K562 (cell line): ENCODE results near the gene ZFYVE28. TPM values are rescaled to one million over a fixed set of nuclear protein-coding genes. Genes with fewer than 3 reads are reported as not detected.

Source experiments
- E2F8 ChIP-seq: fragments of 450-650 bp; IDR thresholded peaks from 2 replicates; pipeline ENCODE4 v1.7.1; 2018; ENCODE audit warnings: mild to moderate bottlenecking, low read depth; ENCODE audit not compliant: partially characterized antibody
- ETV5 ChIP-seq: sonication (generic); formaldehyde crosslinking; IDR thresholded peaks from 2 replicates; pipeline ENCODE4 v1.4.0; 2020; ENCODE audit warnings: low read depth, mild to moderate bottlenecking, missing genetic modification reagents
- GATAD2B ChIP-seq: fragments of 450-650 bp; IDR thresholded peaks from 2 replicates; pipeline ENCODE4 v1.6.1; 2017; ENCODE audit warnings: mild to moderate bottlenecking, borderline replicate concordance
- HCFC1 ChIP-seq: IDR thresholded peaks from 2 replicates; pipeline ENCODE4 v1.6.1; 2012; ENCODE audit warnings: low read depth, low read length, improper control_type of control experiment
- SP2 ChIP-seq: IDR thresholded peaks from 2 replicates; pipeline ENCODE4 v1.6.1; 2011; ENCODE audit warnings: mild to moderate bottlenecking, low read depth, low read length, moderate library complexity; ENCODE audit not compliant: poor library complexity, severe bottlenecking; ENCODE audit errors: extremely low read depth
- TEAD4 ChIP-seq, 2 experiments: sonication (generic) in 1 of 2; formaldehyde crosslinking in 1 of 2; IDR thresholded peaks; 2 replicates each; pipeline versions ENCODE4 v1.6.1 to v1.8.0; 2012 to 2022; ENCODE audit warnings: borderline replicate concordance in 1 of 2, inconsistent platforms in 1 of 2, low read length in 1 of 2, mild to moderate bottlenecking in 1 of 2, missing genetic modification reagents in 1 of 2
- ZNF184 ChIP-seq: sonication (generic); formaldehyde crosslinking; IDR thresholded peaks from 2 replicates; pipeline ENCODE4 v1.5.0; 2020; ENCODE audit warnings: missing genetic modification reagents
- ZNF24 ChIP-seq: fragments of 450-650 bp; IDR thresholded peaks from 2 replicates; pipeline ENCODE4 v1.6.1; 2016
- ZNF76 ChIP-seq: fragments of 250-450 bp; sonication (Bioruptor Pico); IDR thresholded peaks from 2 replicates; pipeline ENCODE4 v1.4.0; 2020; ENCODE audit warnings: mild to moderate bottlenecking, moderate library complexity, borderline replicate concordance
- polyA plus RNA-seq, 8 experiments: library from polyadenylated mRNA; depleted of rRNA in 4 of 8; stranded (reverse) in 5 of 8; unstranded in 3 of 8; fragments of >200 nt; fragmentation: Nextera tagmentation in 2 of 8; fragmentation: Illumina TruSeq in 1 of 8; extraction: Ambion mirVana in 2 of 8; extraction: Trizol in 1 of 8; gene quantifications; 2 replicates each; pipeline versions ENCODE4 v1.2.1 to v1.2.3, GENCODE V29; 2011 to 2014; ENCODE audit warnings: inconsistent platforms in 1 of 8, missing spikeins in 1 of 8
- total RNA-seq, 7 experiments: library from RNA; depleted of rRNA in 6 of 7; stranded (reverse); fragments of >200 nt in 6 of 7; fragmentation: Illumina TruSeq in 2 of 7; extraction: Trizol in 2 of 7; gene quantifications; 2 replicates each; pipeline versions ENCODE4 v1.2.1 to v1.2.3, GENCODE V29; 2011 to 2021; ENCODE audit warnings: low replicate concordance in 1 of 7

Gene ZFYVE28
- total and polyA plus RNA-seq, 9 of the 15 experiments (the other 6 are each of a cell fraction or from before 2014, with no cell fraction given), result 1.3 to 24.8 (median 8.9) TPM

GRCh38 chr4:2413821-2414610 lies 4.4 kb downstream of the ZFYVE28 start (continued):
- TF ChIP-seq HCFC1 (no peak), ZNF184 (CRISPR knock-in tag) (no peak), TEAD4 (IDR thresholded peaks at IDR 0.05; ENCODE audit: low read length) (peak; percentile 50; the same call in 1 of the 2 replicates), TEAD4 (CRISPR knock-in tag; IDR thresholded peaks at IDR 0.05; ENCODE audit: borderline replicate concordance) (no peak), ZNF76 (CRISPR knock-in tag) (0 out of 2 replicates have a peak, but pooled peaks have one; percentile 36), SP2 (no peak), GATAD2B (no peak), ZNF24 (no peak), ETV5 (CRISPR knock-in tag) (0 out of 2 replicates have a peak, but pooled peaks have one; percentile 18), E2F8 (no peak)
- TF ChIP-seq, all 486 proteins: peak for 23
